GOT3 (cell line): ENCODE results near the gene TPM2.

Experiments
- DNase-seq: peaks from one replicate; lab custom pipeline; 2025; ENCODE audit warnings: mixed read lengths; lab: John Stamatoyannopoulos, UW

TPM2 gene

GRCh38 chr9:35718721-35719511 lies 29.2 kb upstream of the TPM2 start:
- no peak for DNase-seq

- DNase-seq = no peak
Observed at GRCh38 chr9:35717132-35717870, 27.6 kb upstream of the TPM2 start.

GRCh38 chr9:35716230-35716629 lies 26.5 kb upstream of the TPM2 start:
- DNase-seq = no peak

GRCh38 chr9:35714579-35715252 lies 25.0 kb upstream of the TPM2 start:
- DNase-seq = no peak

GRCh38 chr9:35714123-35714522 lies 24.4 kb upstream of the TPM2 start:
- no peak for DNase-seq

GRCh38 chr9:35713578-35713977 lies 23.9 kb upstream of the TPM2 start:
- no peak for DNase-seq

GRCh38 chr9:35712762-35713400 lies 23.2 kb upstream of the TPM2 start:
- DNase-seq = no peak

GRCh38 chr9:35711501-35712428 lies 22.0 kb upstream of the TPM2 start:
- no peak for DNase-seq

- DNase-seq = no peak
Observed at GRCh38 chr9:35710818-35711500, 21.2 kb upstream of the TPM2 start.

GRCh38 chr9:35708146-35708545 lies 18.4 kb upstream of the TPM2 start:
- DNase-seq = no peak

- no peak for DNase-seq
Observed at GRCh38 chr9:35706951-35707350, 17.2 kb upstream of the TPM2 start.

- DNase-seq = no peak
Observed at GRCh38 chr9:35705836-35706430, 16.2 kb upstream of the TPM2 start.

GRCh38 chr9:35705372-35705771 lies 15.6 kb upstream of the TPM2 start:
- no peak for DNase-seq

- no peak for DNase-seq
Observed at GRCh38 chr9:35703906-35704672, 14.4 kb upstream of the TPM2 start.

- no peak for DNase-seq
Observed at GRCh38 chr9:35702696-35703095, 13.0 kb upstream of the TPM2 start.

GRCh38 chr9:35700942-35701341 lies 11.2 kb upstream of the TPM2 start:
- DNase-seq = no peak

- DNase-seq = no peak
Observed at GRCh38 chr9:35700031-35700430, 10.3 kb upstream of the TPM2 start.

GRCh38 chr9:35698231-35698630 lies 8.5 kb upstream of the TPM2 start:
- no peak for DNase-seq

- DNase-seq = no peak
Observed at GRCh38 chr9:35697486-35697885, 7.8 kb upstream of the TPM2 start.
